ENCODE measurements around the gene BNC2. TPM values are rescaled to one million over a fixed set of nuclear protein-coding genes. Genes with fewer than 3 reads are reported as not detected.

The BNC2 gene
- total RNA-seq, 1 experiment from 2014 or later = 3.1 TPM

GRCh38 chr9:16727452-16728136 is 142.9 kb downstream of the BNC2 start:
- in situ Hi-C loops (cut with HindIII; ENCODE audit: low sequenced_read_pairs) = no loop called here
- no peak for DNase-seq (ENCODE audit: low spot score)

GRCh38 chr9:16726718-16727451 is 143.6 kb downstream of the BNC2 start:
- peak; percentile 24 for DNase-seq (ENCODE audit: low spot score)
- in situ Hi-C loops (cut with HindIII; ENCODE audit: low sequenced_read_pairs) = no loop called here

GRCh38 chr9:16726029-16726428 is 144.4 kb downstream of the BNC2 start:
- in situ Hi-C loops (cut with HindIII; ENCODE audit: low sequenced_read_pairs) = no loop called here
- no peak for DNase-seq (ENCODE audit: low spot score)

- in situ Hi-C loops (cut with HindIII; ENCODE audit: low sequenced_read_pairs) = no loop called here
- no peak for DNase-seq (ENCODE audit: low spot score)
Measured at GRCh38 chr9:16725066-16725465, 145.4 kb downstream of the BNC2 start.

GRCh38 chr9:16721972-16722371 is 148.5 kb downstream of the BNC2 start:
- in situ Hi-C loops (cut with HindIII; ENCODE audit: low sequenced_read_pairs) = no loop called here
- DNase-seq (ENCODE audit: low spot score) = no peak

- DNase-seq (ENCODE audit: low spot score) = no peak
- in situ Hi-C loops (cut with HindIII; ENCODE audit: low sequenced_read_pairs) = no loop called here
Measured at GRCh38 chr9:16720386-16720785, 150.1 kb downstream of the BNC2 start.

- DNase-seq (ENCODE audit: low spot score) = no peak
- in situ Hi-C loops (cut with HindIII; ENCODE audit: low sequenced_read_pairs) = no loop called here
Measured at GRCh38 chr9:16719921-16720320, 150.5 kb downstream of the BNC2 start.

- no peak for DNase-seq (ENCODE audit: low spot score)
- in situ Hi-C loops (cut with HindIII; ENCODE audit: low sequenced_read_pairs) = no loop called here
Measured at GRCh38 chr9:16718952-16719351, 151.5 kb downstream of the BNC2 start.

GRCh38 chr9:16718296-16718695 is 152.2 kb downstream of the BNC2 start:
- in situ Hi-C loops (cut with HindIII; ENCODE audit: low sequenced_read_pairs) = no loop called here
- DNase-seq (ENCODE audit: low spot score) = no peak

GRCh38 chr9:16716601-16717000 is 153.9 kb downstream of the BNC2 start:
- DNase-seq (ENCODE audit: low spot score) = no peak
- in situ Hi-C loops (cut with HindIII; ENCODE audit: low sequenced_read_pairs) = no loop called here

GRCh38 chr9:16715404-16715803 is 155.1 kb downstream of the BNC2 start:
- in situ Hi-C loops (cut with HindIII; ENCODE audit: low sequenced_read_pairs) = no loop called here
- no peak for DNase-seq (ENCODE audit: low spot score)

GRCh38 chr9:16712787-16713186 is 157.7 kb downstream of the BNC2 start:
- no peak for DNase-seq (ENCODE audit: low spot score)
- in situ Hi-C loops (cut with HindIII; ENCODE audit: low sequenced_read_pairs) = no loop called here

- in situ Hi-C loops (cut with HindIII; ENCODE audit: low sequenced_read_pairs) = no loop called here
- DNase-seq (ENCODE audit: low spot score) = no peak
Measured at GRCh38 chr9:16710888-16711287, 159.6 kb downstream of the BNC2 start.

GRCh38 chr9:16709924-16710323 is 160.5 kb downstream of the BNC2 start:
- DNase-seq (ENCODE audit: low spot score) = no peak
- in situ Hi-C loops (cut with HindIII; ENCODE audit: low sequenced_read_pairs) = no loop called here

- peak; percentile 21 for DNase-seq (ENCODE audit: low spot score)
- in situ Hi-C loops (cut with HindIII; ENCODE audit: low sequenced_read_pairs) = no loop called here
Measured at GRCh38 chr9:16708656-16709435, 161.6 kb downstream of the BNC2 start.

GRCh38 chr9:16705111-16705604 is 165.3 kb downstream of the BNC2 start:
- in situ Hi-C loops (cut with HindIII; ENCODE audit: low sequenced_read_pairs) = no loop called here
- DNase-seq (ENCODE audit: low spot score) = peak; percentile 59

- DNase-seq (ENCODE audit: low spot score) = no peak
- in situ Hi-C loops (cut with HindIII; ENCODE audit: low sequenced_read_pairs) = no loop called here
Measured at GRCh38 chr9:16704116-16705110, 166.1 kb downstream of the BNC2 start.

GRCh38 chr9:16701347-16701746 is 169.1 kb downstream of the BNC2 start:
- DNase-seq (ENCODE audit: low spot score) = no peak
- in situ Hi-C loops (cut with HindIII; ENCODE audit: low sequenced_read_pairs) = no loop called here

- no peak for DNase-seq (ENCODE audit: low spot score)
- in situ Hi-C loops (cut with HindIII; ENCODE audit: low sequenced_read_pairs) = no loop called here
Measured at GRCh38 chr9:16693616-16694015, 176.9 kb downstream of the BNC2 start.

All from G401 (cell line).